Osteoblast (primary cell): ENCODE data around the gene FIGNL1. TPM values are rescaled to one million over a fixed set of nuclear protein-coding genes. Genes with fewer than 3 reads are reported as not detected.

Experiments used
- DNase-seq: peaks from one replicate; pipeline ENCODE4 v3.0.0; 2011; ENCODE audit warnings: low spot score, mixed read lengths; ENCODE audit not compliant: insufficient read length; ENCODE audit errors: missing footprints
- H2AFZ ChIP-seq: 2 replicates; pipeline ENCODE4 v1.6.0; 2011; ENCODE audit warnings: mild to moderate bottlenecking, low read length
- H3K27ac ChIP-seq: 2 replicates; pipeline ENCODE4 v1.5.1; 2011; ENCODE audit warnings: mild to moderate bottlenecking, low read depth, low read length, moderate library complexity
- H3K27me3 ChIP-seq: 2 replicates; pipeline ENCODE4 v1.6.0; 2012; ENCODE audit warnings: mild to moderate bottlenecking, control low read depth, inconsistent platforms, low read length, moderate library complexity; ENCODE audit not compliant: insufficient read depth
- H3K36me3 ChIP-seq: 2 replicates; pipeline ENCODE4 v1.5.1; 2011; ENCODE audit warnings: mild to moderate bottlenecking, low read length, control low read depth, moderate library complexity; ENCODE audit not compliant: insufficient read depth
- H3K4me1 ChIP-seq: 2 replicates; pipeline ENCODE4 v1.5.1; 2011; ENCODE audit warnings: mild to moderate bottlenecking, low read length, control low read depth, moderate library complexity; ENCODE audit not compliant: insufficient read depth
- H3K4me2 ChIP-seq: 2 replicates; pipeline ENCODE4 v1.6.0; 2011; ENCODE audit warnings: mild to moderate bottlenecking, low read length; ENCODE audit not compliant: insufficient read depth
- H3K4me3 ChIP-seq: fragments of 200-600 bp; sonication (generic); 3 replicates; pipeline ENCODE4 v1.5.1; 2012; ENCODE audit warnings: mild to moderate bottlenecking, low read length, inconsistent platforms; ENCODE audit not compliant: insufficient read depth
- H3K79me2 ChIP-seq: 2 replicates; pipeline ENCODE4 v1.6.0; 2012; ENCODE audit warnings: mild to moderate bottlenecking, low read length, control low read depth, inconsistent platforms; ENCODE audit not compliant: insufficient read depth
- H3K9me3 ChIP-seq: 2 replicates; pipeline ENCODE4 v1.5.1; 2011; ENCODE audit warnings: low read depth, low read length, control low read depth
- H4K20me1 ChIP-seq: 2 replicates; pipeline ENCODE4 v1.6.0; 2012; ENCODE audit warnings: mild to moderate bottlenecking, low read length, control low read depth; ENCODE audit not compliant: insufficient read depth
- CTCF ChIP-seq: IDR thresholded peaks from 2 replicates; pipeline ENCODE4 v1.5.1; 2011; ENCODE audit warnings: mild to moderate bottlenecking, low read depth, low read length, moderate library complexity; ENCODE audit errors: extremely low read depth
- total RNA-seq: library from RNA; depleted of rRNA; stranded (reverse); fragments of >200 nt; gene quantifications from 2 replicates; pipeline ENCODE4 v1.2.3, GENCODE V29; 2012

Gene FIGNL1
- total RNA-seq, 1 donor = 6.5 TPM

GRCh38 chr7:50456371-50457123 is 6.4 kb upstream of the FIGNL1 start:
- no peak overlapping the region for H2AFZ ChIP-seq
- H3K9me3 ChIP-seq = no peaks in the 10 kb centered on the region
- H3K4me2 ChIP-seq = no peak overlapping the region
- no peak for DNase-seq
- TF ChIP-seq CTCF = no peak
- no peaks in the 10 kb centered on the region for H3K4me1 ChIP-seq
- H3K36me3 ChIP-seq = no peaks in the 10 kb centered on the region
- H3K4me3 ChIP-seq = no peak overlapping the region
- no peaks in the 10 kb centered on the region for H4K20me1 ChIP-seq
- no peak overlapping the region for H3K27ac ChIP-seq
- H3K27me3 ChIP-seq = peaks cover 19% of the 10 kb centered on the region
- H3K79me2 ChIP-seq = no peaks in the 10 kb centered on the region

GRCh38 chr7:50455658-50456057 is 5.5 kb upstream of the FIGNL1 start:
- no peaks in the 10 kb centered on the region for H3K36me3 ChIP-seq
- no peak overlapping the region for H3K4me2 ChIP-seq
- no peak overlapping the region for H2AFZ ChIP-seq
- H3K9me3 ChIP-seq = no peaks in the 10 kb centered on the region
- H3K27me3 ChIP-seq = peaks cover 19% of the 10 kb centered on the region
- TF ChIP-seq CTCF = no peak
- H3K79me2 ChIP-seq = no peaks in the 10 kb centered on the region
- no peaks in the 10 kb centered on the region for H4K20me1 ChIP-seq
- H3K4me1 ChIP-seq = no peaks in the 10 kb centered on the region
- no peak for DNase-seq
- no peak overlapping the region for H3K27ac ChIP-seq
- no peak overlapping the region for H3K4me3 ChIP-seq

GRCh38 chr7:50454968-50455367 is 4.8 kb upstream of the FIGNL1 start:
- H3K4me2 ChIP-seq = no peak overlapping the region
- TF ChIP-seq CTCF = no peak
- no peak for DNase-seq
- no peak overlapping the region for H2AFZ ChIP-seq
- no peaks in the 10 kb centered on the region for H3K9me3 ChIP-seq
- H4K20me1 ChIP-seq = no peaks in the 10 kb centered on the region
- no peaks in the 10 kb centered on the region for H3K79me2 ChIP-seq
- peaks cover 19% of the 10 kb centered on the region for H3K27me3 ChIP-seq
- H3K36me3 ChIP-seq = no peaks in the 10 kb centered on the region
- H3K27ac ChIP-seq = no peak overlapping the region
- no peaks in the 10 kb centered on the region for H3K4me1 ChIP-seq
- H3K4me3 ChIP-seq = no peak overlapping the region

- peak overlapping the region; percentile 66 for H3K27ac ChIP-seq
- no peaks in the 10 kb centered on the region for H4K20me1 ChIP-seq
- peak overlapping the region; percentile 90 for H3K4me2 ChIP-seq
- no peak for DNase-seq
- no peaks in the 10 kb centered on the region for H3K36me3 ChIP-seq
- H3K4me1 ChIP-seq = peaks cover 21% of the 10 kb centered on the region
- peaks cover 11% of the 10 kb centered on the region for H3K27me3 ChIP-seq
- H3K4me3 ChIP-seq = peak overlapping the region; percentile 86
- no peaks in the 10 kb centered on the region for H3K9me3 ChIP-seq
- no peak for TF ChIP-seq CTCF
- peak overlapping the region; percentile 92 for H2AFZ ChIP-seq
- H3K79me2 ChIP-seq = no peaks in the 10 kb centered on the region
Observed at GRCh38 chr7:50450590-50451032, 461 bp upstream of the FIGNL1 start.
